B cell (primary cell): ENCODE measurements around the gene C4A. TPM values are rescaled to one million over a fixed set of nuclear protein-coding genes. Genes with fewer than 3 reads are reported as not detected.
"Not testable (repeated sequence)": the region's sequence is repeated elsewhere in the genome, so short reads cannot be mapped to it uniquely, and the experiment has no call there.

ENCODE experiments used
- ATAC-seq: fragments of 200-7000 bp; cut with Tn5 transposase; one replicate; pipeline ENCODE4 v1.10.0; 2021; ENCODE audit warnings: low read depth, mild to moderate bottlenecking, moderate number of reproducible peaks, moderate library complexity
- CTCF ChIA-PET: fragments of 350-600 bp; sonication (Branson Sonifier 250); formaldehyde crosslinking; loops from one replicate; lab custom pipeline; 2021; ENCODE audit warnings: antibody characterized with exemption, inconsistent platforms; lab: Charles Lee
- POLR2A ChIA-PET: fragments of 350-600 bp; sonication (Branson Sonifier 250); formaldehyde crosslinking; loops from one replicate; lab custom pipeline; 2021; ENCODE audit warnings: antibody characterized with exemption; lab: Charles Lee
- DNase-seq: peaks from one replicate; pipeline ENCODE4 v3.0.0; 2013
- H2AFZ ChIP-seq: 2 replicates; pipeline ENCODE4 v1.6.1; 2012; ENCODE audit warnings: mild to moderate bottlenecking, low read depth, low read length; ENCODE audit not compliant: insufficient read depth, poor library complexity, severe bottlenecking
- H3K27ac ChIP-seq, 2 donors: 1 replicate in 1 of 2; 2 replicates in 1 of 2; pipeline ENCODE4 v1.5.1; 2012 to 2013; ENCODE audit warnings: low read length in 2 of 2, mild to moderate bottlenecking in 2 of 2, moderate library complexity in 1 of 2
- H3K27me3 ChIP-seq, 4 experiments: fragments of 200-600 bp in 1 of 4; sonication (generic) in 1 of 4; replicated peaks in 1 of 4; 1 replicate in 2 of 4; 2 replicates in 2 of 4; pipeline versions ENCODE4 v1.6.1 to v1.7.0; 2013 to 2016; ENCODE audit warnings: low read length in 3 of 4, mild to moderate bottlenecking in 2 of 4, mixed read lengths in 1 of 4, moderate library complexity in 1 of 4; ENCODE audit not compliant: insufficient read depth in 4 of 4, control insufficient read depth in 3 of 4; ENCODE audit errors: control extremely low read depth in 1 of 4
- H3K36me3 ChIP-seq, 2 experiments: replicated peaks in 1 of 2; 1 replicate in 1 of 2; 2 replicates in 1 of 2; pipeline versions ENCODE4 v1.6.1 to v1.7.1; 2013; ENCODE audit warnings: low read length in 1 of 2; ENCODE audit not compliant: insufficient read depth in 2 of 2, control insufficient read depth in 1 of 2; ENCODE audit errors: control extremely low read depth in 1 of 2, extremely low read depth in 1 of 2
- H3K4me1 ChIP-seq, 2 donors: fragments of 200-600 bp in 1 of 2; sonication (generic) in 1 of 2; 1 replicate in 1 of 2; 2 replicates in 1 of 2; pipeline versions ENCODE4 v1.5.1 to v1.6.1; 2013 to 2017; ENCODE audit warnings: low read length in 2 of 2; ENCODE audit not compliant: control insufficient read depth in 2 of 2, insufficient read depth in 2 of 2
- H3K4me2 ChIP-seq: replicated peaks from 2 replicates; pipeline ENCODE3; 2012; ENCODE audit warnings: mild to moderate bottlenecking, low read depth, low read length; ENCODE audit not compliant: poor library complexity, severe bottlenecking
- H3K4me3 ChIP-seq, 5 experiments: fragments of 200-600 bp in 1 of 5; sonication (generic) in 1 of 5; 1 replicate in 3 of 5; 2 replicates in 2 of 5; pipeline versions ENCODE4 v1.5.1 to v1.7.0; 2011 to 2016; ENCODE audit warnings: low read length in 4 of 5, mild to moderate bottlenecking in 4 of 5, low read depth in 2 of 5, control low read depth in 1 of 5, moderate library complexity in 1 of 5; ENCODE audit not compliant: insufficient read depth in 1 of 5; ENCODE audit errors: control extremely low read depth in 1 of 5, extremely low read depth in 1 of 5
- H3K79me2 ChIP-seq: fragments of 200-600 bp; sonication (generic); one replicate; pipeline ENCODE4 v1.6.0; 2016; ENCODE audit warnings: low read length; ENCODE audit not compliant: control insufficient read depth, insufficient read depth
- H3K9ac ChIP-seq: fragments of 200-600 bp; sonication (generic); 2 replicates; pipeline ENCODE4 v1.6.1; 2017; ENCODE audit warnings: mild to moderate bottlenecking, low read length, moderate library complexity
- H3K9me3 ChIP-seq, 3 donors: one replicate each; pipeline versions ENCODE4 v1.6.1 to v1.7.1; 2013; ENCODE audit warnings: low read length in 2 of 3; ENCODE audit not compliant: control insufficient read depth in 2 of 3, insufficient read depth in 1 of 3; ENCODE audit errors: control extremely low read depth in 1 of 3
- H4K20me1 ChIP-seq: 2 replicates; pipeline ENCODE4 v1.6.0; 2012; ENCODE audit warnings: mild to moderate bottlenecking, low read length; ENCODE audit not compliant: insufficient read depth, control insufficient read depth, poor library complexity, severe bottlenecking
- H3K27ac Mint-ChIP-seq: one replicate; pipeline ENCODE4 v1.8.0; 2021; ENCODE audit warnings: mixed read lengths
- H3K27me3 Mint-ChIP-seq: one replicate; pipeline ENCODE4 v1.8.0; 2021; ENCODE audit warnings: mixed read lengths
- H3K4me1 Mint-ChIP-seq: one replicate; pipeline ENCODE4 v1.8.0; 2021; ENCODE audit warnings: mixed read lengths
- H3K4me3 Mint-ChIP-seq: one replicate; pipeline ENCODE4 v1.8.0; 2021; ENCODE audit warnings: mixed read lengths
- H3K9me3 Mint-ChIP-seq: one replicate; pipeline ENCODE4 v1.8.0; 2022; ENCODE audit warnings: mixed read lengths; ENCODE audit not compliant: insufficient read depth
- WGBS: methylation state at CpG from one replicate; pipeline ENCODE4 v1.1.5; 2013; ENCODE audit warnings: missing lambda C conversion rate; ENCODE audit not compliant: insufficient coverage; 5-methylcytosine and 5-hydroxymethylcytosine counted together
- intact Hi-C: fragments of 100-400 bp; cut with micrococcal nuclease; formaldehyde crosslinking; loops from one replicate; pipeline ENCODE4 v1.10.0; 2022
- polyA plus RNA-seq: library from polyadenylated mRNA; depleted of rRNA; stranded (reverse); fragments of >200 nt; gene quantifications from 2 replicates; pipeline ENCODE4 v1.2.3, GENCODE V29; 2012
- total RNA-seq, 2 donors: library from RNA; stranded (reverse); fragments of 120-200 nt in 1 of 2; gene quantifications; 1 replicate in 1 of 2; 2 replicates in 1 of 2; pipeline versions ENCODE4 v1.2.3 to v1.2.4, GENCODE V29; 2013 to 2022

C4A gene
- total and polyA plus RNA-seq, 2 donors (not counting 1 experiment from before 2014, with no cell fraction given) = 9.9 to 10.5 TPM

DNA sequence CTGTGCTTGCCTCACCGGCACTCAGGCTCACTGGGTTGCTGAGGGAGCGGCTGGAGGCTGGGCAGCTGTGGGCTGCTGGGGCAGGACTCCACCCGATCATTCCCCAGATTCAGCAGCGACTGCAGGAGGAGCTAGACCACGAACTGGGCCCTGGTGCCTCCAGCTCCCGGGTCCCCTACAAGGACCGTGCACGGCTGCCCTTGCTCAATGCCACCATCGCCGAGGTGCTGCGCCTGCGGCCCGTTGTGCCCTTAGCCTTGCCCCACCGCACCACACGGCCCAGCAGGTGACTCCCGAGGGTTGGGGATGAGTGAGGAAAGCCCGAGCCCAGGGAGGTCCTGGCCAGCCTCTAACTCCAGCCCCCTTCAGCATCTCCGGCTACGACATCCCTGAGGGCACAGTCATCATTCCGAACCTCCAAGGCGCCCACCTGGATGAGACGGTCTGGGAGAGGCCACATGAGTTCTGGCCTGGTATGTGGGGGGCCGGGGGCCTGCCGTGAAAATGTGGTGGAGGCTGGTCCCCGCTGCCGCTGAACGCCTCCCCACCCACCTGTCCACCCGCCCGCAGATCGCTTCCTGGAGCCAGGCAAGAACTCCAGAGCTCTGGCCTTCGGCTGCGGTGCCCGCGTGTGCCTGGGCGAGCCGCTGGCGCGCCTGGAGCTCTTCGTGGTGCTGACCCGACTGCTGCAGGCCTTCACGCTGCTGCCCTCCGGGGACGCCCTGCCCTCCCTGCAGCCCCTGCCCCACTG, 58.6 kb downstream of the C4A start:
- H3K9me3 ChIP-seq, H2AFZ ChIP-seq, H3K4me1 ChIP-seq, CTCF ChIA-PET, H3K4me3 ChIP-seq, H3K4me1 Mint-ChIP-seq, ATAC-seq, H3K4me3 Mint-ChIP-seq, H3K36me3 ChIP-seq, H3K27ac ChIP-seq, H3K9me3 Mint-ChIP-seq, H3K27ac Mint-ChIP-seq, H3K79me2 ChIP-seq, H4K20me1 ChIP-seq, POLR2A ChIA-PET, H3K4me2 ChIP-seq, DNase-seq, H3K27me3 Mint-ChIP-seq, H3K9ac ChIP-seq, H3K27me3 ChIP-seq: not testable (repeated sequence)
- intact Hi-C loops = loop anchor here (10.0 kb wide), 2 partner anchors 114 to 754 kb away; partner anchors contain the start of genes PPT2 and PRRT1
- no CpG with 5 or more reads among the region's 43 CpGs for WGBS

DNA sequence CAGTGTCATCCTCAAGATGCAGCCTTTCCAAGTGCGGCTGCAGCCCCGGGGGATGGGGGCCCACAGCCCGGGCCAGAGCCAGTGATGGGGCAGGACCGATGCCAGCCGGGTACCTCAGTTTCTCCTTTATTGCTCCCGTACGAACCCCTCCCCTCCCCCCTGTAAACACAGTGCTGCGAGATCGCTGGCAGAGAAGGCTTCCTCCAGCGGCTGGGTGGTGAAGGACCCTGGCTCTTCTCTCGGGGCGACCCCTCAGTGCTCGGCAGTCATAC, 59.1 kb downstream of the C4A start:
- H2AFZ ChIP-seq, POLR2A ChIA-PET, CTCF ChIA-PET, H3K4me3 Mint-ChIP-seq, DNase-seq, H3K79me2 ChIP-seq, H3K9ac ChIP-seq, H3K4me1 Mint-ChIP-seq, ATAC-seq, H3K9me3 Mint-ChIP-seq, H3K27me3 Mint-ChIP-seq, H3K36me3 ChIP-seq, H4K20me1 ChIP-seq, H3K27ac ChIP-seq, H3K27me3 ChIP-seq, H3K4me2 ChIP-seq, H3K4me3 ChIP-seq, H3K4me1 ChIP-seq, H3K27ac Mint-ChIP-seq, H3K9me3 ChIP-seq: not testable (repeated sequence)
- intact Hi-C loops = loop anchor here (10.0 kb wide), 2 partner anchors 114 to 754 kb away; partner anchors contain the start of genes PPT2 and PRRT1
- no CpG with 5 or more reads among the region's 13 CpGs for WGBS

DNA sequence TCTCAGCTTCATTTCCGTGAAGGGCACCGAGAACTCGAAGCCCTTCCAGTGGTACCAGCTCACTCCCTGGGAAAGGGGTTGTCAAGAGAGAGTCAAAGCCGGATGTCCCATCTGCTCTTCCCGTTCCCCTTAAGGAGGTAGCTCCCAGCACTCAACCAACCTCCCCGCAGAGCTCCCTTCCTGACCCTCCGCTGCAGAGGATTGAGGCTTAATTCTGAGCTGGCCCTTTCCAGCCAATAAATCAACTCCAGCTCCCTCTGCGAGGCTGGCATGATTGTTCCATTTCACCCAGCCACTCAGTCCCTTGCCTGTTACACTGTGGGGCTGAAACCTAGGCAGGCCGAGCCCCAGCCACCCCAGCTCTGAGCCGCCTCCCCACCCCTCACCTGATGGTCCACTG, 59.5 kb downstream of the C4A start:
- H3K4me1 ChIP-seq, POLR2A ChIA-PET, H3K27ac ChIP-seq, H3K79me2 ChIP-seq, H3K4me1 Mint-ChIP-seq, H3K27ac Mint-ChIP-seq, CTCF ChIA-PET, H3K4me3 ChIP-seq, H3K9me3 Mint-ChIP-seq, H3K4me3 Mint-ChIP-seq, H3K27me3 Mint-ChIP-seq, H3K9me3 ChIP-seq, H3K4me2 ChIP-seq, DNase-seq, H3K36me3 ChIP-seq, H3K9ac ChIP-seq, H4K20me1 ChIP-seq, ATAC-seq, H3K27me3 ChIP-seq, H2AFZ ChIP-seq: not testable (repeated sequence)
- intact Hi-C loops = loop anchor here (10.0 kb wide), 2 partner anchors 113 to 753 kb away; partner anchors contain the start of genes PPT2 and PRRT1
- WGBS = no CpG with 5 or more reads among the region's 10 CpGs

DNA sequence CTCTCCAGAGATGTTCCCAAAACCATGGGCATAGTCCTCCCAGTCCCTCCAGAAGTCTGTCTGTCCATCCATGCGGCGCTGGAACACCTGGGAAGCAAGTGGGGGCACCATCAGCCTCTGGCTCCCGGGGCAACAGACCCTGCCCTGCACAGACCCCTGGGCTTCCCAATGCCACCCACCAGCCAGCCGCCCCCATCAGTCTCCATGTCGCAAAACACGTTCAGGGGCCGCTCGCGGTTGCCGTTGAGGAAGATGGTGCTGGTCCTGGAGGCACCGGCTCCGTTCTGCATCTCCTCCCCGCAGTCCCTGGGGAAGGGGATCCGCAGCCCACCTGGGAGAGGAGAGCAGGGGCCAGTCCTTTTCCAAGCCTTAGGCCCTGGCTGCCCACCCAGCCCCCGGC, 60.4 kb downstream of the C4A start:
- ATAC-seq, H3K9ac ChIP-seq, POLR2A ChIA-PET, H3K36me3 ChIP-seq, H3K27me3 ChIP-seq, H2AFZ ChIP-seq, H3K27ac ChIP-seq, H3K4me2 ChIP-seq, H3K4me1 Mint-ChIP-seq, DNase-seq, H3K27ac Mint-ChIP-seq, H3K9me3 Mint-ChIP-seq, H3K4me3 ChIP-seq, H3K9me3 ChIP-seq, CTCF ChIA-PET, H3K4me3 Mint-ChIP-seq, H3K27me3 Mint-ChIP-seq, H3K4me1 ChIP-seq, H4K20me1 ChIP-seq, H3K79me2 ChIP-seq: not testable (repeated sequence)
- 90% methylated on average over 3 of the region's 15 CpGs for WGBS
- intact Hi-C loops = loop anchor here (10.0 kb wide), 2 partner anchors 113 to 753 kb away; partner anchors contain the start of genes PPT2 and PRRT1
